Dedifferentiated amniotic fluid mesenchymal stem cell (primary cell): Measurements from ENCODE around the gene NAV2.

Experiments used
- DNase-seq: peaks from one replicate; pipeline ENCODE4 v3.0.0-alpha.2; 2016; ENCODE audit errors: extremely low spot score

NAV2 gene

GRCh38 chr11:19714387-19715363, 2.0 kb downstream of the NAV2 start:
- no peak for DNase-seq

GRCh38 chr11:19715373-19715772, 2.7 kb downstream of the NAV2 start:
- peak; percentile 37 for DNase-seq

DNA sequence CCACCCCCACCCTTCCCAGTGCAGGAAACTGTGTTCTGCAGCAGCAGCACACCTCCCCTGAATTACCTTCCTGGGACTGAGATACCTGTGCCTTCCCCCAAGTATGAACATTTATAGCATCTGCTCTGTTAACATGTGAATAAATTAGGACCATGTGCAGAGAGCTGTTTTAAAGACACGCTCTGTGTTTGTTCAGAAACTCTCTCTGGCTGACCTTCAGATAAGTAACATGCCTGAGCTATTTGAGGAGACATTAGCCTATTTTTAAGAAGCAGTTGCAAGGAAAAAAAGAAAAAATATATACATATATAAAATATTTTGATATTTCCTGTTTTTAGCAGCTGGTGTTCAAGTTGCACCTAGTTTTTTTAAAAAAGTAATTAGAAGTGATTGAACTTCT, 5.4 kb downstream of the NAV2 start:
- DNase-seq = no peak

- no peak for DNase-seq
Measured at GRCh38 chr11:19718951-19719350, 6.3 kb downstream of the NAV2 start.

- no peak for DNase-seq
Measured at GRCh38 chr11:19719960-19720359, 7.3 kb downstream of the NAV2 start.

DNA sequence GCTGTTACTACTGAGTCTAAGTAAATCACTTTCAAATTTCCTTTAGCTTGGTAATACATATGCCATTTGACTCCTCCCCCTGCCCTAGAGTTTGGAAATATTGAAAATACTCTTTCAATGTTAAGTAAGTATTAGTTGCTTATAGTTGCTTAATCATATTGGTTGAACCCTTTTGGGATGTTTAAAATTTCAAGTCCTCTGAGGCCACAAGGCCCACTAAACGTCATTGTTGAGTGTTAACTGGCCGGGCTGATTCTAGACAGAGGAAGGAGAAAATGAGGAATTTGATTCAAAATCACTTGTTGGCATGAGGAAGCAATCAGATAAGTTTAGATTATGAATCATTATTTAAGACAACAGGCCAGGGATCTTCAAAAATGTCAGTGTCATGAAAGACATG, 8.5 kb downstream of the NAV2 start:
- no peak for DNase-seq

GRCh38 chr11:19722702-19723101, 10.1 kb downstream of the NAV2 start:
- DNase-seq = no peak

DNA sequence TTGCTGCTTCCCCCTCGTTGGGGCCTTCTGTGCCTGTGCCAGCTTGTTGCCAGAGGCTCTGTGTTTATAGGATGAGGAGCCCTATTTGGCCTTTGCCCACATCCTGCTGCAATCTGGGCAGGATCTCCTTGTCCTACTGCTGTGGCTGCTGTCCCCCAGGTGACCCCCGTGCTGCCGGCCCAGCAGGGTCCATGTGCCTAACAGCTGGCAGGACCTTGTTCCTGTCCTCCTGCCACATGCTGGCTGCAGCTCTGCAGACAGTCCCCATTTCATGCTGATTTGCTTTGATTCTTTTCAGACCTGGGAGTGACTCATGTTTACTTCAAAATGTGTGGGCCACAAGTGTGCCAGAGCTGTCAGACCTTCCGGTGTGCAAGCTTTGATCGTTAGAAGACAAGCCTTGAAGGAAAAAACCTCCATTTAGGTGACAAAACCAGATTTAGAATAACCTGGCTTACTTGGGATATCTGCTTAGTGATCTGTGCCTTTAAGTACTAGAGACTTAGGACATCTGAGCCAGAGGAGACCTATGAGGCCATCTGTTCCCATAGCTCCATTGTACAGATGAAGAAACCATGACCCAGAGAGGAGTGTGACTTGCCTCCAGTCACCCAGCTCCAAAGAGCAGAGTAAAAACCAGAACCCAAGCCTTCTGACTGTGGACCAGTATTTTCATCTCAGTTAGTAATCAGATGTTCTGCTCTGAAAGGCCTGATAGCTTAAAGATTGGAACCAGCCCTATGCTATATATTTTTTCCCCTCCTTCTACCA, 11.1 kb downstream of the NAV2 start:
- DNase-seq = no peak

GRCh38 chr11:19724765-19725164, 12.1 kb downstream of the NAV2 start:
- no peak for DNase-seq

DNA sequence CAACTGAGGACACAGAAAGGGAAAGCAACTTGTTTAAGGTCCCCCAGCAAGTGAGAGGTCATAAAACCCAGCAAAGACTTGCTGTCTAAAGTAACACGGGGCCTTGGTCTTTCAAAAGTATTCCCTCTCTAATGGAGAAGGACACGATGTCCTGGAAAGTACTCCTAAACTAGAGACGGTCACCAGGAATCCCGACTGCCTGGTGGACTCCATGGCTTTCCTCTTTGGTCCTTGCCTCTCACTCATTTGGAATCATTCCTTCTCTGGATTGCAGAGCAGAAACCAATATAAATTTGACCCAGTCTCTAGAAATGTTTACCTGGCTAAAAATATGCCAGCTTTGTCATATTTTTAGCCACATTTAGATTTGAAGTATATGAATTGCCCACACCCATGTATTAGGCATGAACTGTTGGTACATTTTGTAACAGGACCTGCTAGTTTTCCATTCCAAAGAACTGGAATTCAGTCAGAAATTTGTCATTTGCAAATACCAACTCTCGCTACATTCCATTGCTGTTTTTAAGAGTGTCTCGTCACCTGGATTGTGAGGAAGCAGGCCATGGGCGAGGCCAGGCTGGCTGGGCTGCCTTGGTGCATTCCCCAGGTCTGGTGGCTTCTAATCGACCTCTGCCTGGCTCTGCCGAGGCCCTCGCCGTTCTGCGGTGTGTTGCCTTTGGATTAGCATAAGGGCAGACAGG, 12.9 kb downstream of the NAV2 start:
- no peak for DNase-seq

DNA sequence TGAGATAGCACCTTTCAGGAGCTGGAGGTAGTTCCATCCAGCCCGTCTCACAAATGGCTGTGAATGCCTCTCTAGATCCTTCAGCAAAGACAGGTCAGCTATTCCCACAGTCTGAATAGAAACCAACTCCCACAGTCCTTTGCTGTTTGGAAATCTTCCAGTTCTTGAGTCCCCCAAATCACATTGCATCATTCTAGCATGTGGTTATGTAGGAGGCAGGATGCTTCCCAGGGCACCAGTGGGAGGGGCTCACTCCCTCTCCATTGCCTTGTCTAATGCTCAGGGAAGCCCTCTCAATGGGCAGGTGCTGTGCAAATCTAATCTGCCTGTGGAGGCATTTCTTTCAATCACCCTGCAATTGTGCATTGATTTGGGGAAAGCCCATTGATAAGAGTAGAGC, 14.6 kb downstream of the NAV2 start:
- peak; percentile 17 for DNase-seq

- no peak for DNase-seq
Measured at GRCh38 chr11:19728436-19728835, 15.8 kb downstream of the NAV2 start.

- no peak for DNase-seq
Measured at GRCh38 chr11:19729141-19729540, 16.5 kb downstream of the NAV2 start.

- DNase-seq = no peak
Measured at GRCh38 chr11:19730373-19730772, 17.7 kb downstream of the NAV2 start.

DNA sequence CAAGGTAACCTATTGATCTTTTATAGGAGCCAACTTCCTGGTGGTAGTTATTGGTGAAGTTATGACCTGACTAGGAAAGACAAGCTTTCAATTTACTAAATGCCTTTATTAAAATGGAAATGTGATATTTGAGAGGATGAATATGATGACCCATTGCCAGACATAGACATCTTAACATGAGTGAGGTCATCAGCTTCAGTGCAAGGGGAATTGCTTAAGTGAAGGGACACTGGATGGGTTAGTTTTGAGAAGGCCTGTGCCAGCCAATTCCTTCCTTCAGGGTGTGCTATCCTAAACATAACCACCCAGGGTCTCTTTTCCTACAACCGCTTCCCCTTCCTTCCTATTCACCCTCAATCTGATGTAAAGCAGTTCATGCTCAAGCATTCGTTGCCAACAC, 21.5 kb downstream of the NAV2 start:
- no peak for DNase-seq

DNA sequence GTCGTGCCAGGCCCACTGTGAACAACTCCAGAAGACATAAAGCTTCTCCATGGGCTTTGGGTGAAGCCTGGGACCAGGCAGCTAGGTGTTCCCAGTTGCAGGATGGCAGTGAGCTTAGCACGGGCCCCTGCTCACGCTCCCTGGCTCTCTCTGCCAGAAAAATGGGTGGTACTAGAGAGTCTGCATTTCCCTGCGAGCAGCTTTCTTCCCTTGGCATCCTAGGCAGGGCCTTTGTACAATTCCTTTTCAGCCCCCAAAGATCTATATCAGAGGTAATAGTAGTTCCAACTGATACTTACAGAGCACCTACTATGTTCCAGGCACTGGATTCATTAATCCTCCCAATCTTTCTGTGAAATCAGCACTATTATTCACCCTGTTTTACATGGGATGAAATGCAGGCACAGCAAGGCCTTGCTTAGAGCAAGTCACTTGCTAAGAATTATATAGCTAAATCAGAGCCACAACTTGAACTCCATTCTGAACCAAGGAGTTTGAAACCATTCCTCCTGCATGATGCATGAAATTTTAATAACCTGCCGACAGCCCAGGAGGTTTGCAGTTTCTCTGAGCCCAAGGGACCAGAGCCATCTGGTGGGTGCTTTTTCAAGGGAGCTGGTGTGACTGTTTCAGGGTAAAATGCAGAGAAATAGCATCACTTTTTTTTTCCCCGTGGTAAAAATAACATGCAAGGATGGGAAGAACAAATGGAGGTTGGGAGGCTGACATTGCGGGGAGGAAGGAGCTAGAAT, 22.7 kb downstream of the NAV2 start:
- peak; percentile 16 for DNase-seq

- no peak for DNase-seq
Measured at GRCh38 chr11:19735909-19736498, 23.4 kb downstream of the NAV2 start.

- no peak for DNase-seq
Measured at GRCh38 chr11:19736831-19737230, 24.2 kb downstream of the NAV2 start.

DNA sequence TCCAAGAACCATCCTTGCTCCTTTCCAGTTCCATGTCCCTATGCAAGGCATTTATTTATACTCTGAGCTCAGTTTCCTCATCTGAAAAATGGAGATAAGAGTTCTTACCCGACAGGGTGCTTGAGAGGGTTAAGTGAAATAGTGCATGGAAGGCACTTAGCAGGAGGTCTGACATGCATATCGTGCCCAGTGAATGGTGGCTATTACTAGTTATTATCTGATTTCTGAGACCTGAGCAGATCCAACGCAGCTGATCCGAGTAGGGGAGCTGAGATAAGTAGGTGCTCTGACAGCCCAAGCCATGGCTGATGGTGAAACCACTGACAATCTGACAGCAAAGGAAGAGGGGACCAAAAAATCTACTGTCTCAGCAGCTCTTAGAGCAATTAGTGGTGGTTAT, 24.9 kb downstream of the NAV2 start:
- no peak for DNase-seq

DNA sequence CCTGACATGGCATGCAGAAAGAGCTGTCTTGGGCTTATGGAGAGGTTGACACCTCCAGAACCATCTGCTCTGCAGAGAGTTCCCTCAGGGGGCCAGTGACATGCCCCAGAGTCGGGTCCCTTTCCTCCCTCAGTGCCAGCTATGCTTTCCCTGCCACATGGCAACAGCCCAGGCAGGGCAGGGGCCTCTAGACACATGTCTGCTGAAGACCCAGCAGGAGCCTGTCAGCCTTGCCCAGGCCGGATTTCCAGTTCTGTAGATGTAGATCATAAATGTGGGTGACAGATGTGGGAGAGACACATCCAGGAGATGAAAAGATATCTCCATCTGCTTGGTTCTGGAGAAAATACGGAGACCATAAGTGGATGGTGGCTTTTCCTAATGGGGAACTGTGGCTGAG, 25.5 kb downstream of the NAV2 start:
- no peak for DNase-seq

GRCh38 chr11:19739872-19740271, 27.2 kb downstream of the NAV2 start:
- no peak for DNase-seq
